Globus pallidus (tissue), 1 donor: ENCODE data around the gene PC.
A peak's percentile ranks its signal among the peaks of the same experiment; 100 is the strongest.
"Not testable (repeated sequence)": the region's sequence is repeated elsewhere in the genome, so short reads cannot be mapped to it uniquely, and the experiment has no call there.

Experiments
- DNase-seq: peaks from one replicate; pipeline ENCODE4 v3.0.0-alpha.2; 2015; ENCODE audit warnings: low spot score

PC gene

DNA sequence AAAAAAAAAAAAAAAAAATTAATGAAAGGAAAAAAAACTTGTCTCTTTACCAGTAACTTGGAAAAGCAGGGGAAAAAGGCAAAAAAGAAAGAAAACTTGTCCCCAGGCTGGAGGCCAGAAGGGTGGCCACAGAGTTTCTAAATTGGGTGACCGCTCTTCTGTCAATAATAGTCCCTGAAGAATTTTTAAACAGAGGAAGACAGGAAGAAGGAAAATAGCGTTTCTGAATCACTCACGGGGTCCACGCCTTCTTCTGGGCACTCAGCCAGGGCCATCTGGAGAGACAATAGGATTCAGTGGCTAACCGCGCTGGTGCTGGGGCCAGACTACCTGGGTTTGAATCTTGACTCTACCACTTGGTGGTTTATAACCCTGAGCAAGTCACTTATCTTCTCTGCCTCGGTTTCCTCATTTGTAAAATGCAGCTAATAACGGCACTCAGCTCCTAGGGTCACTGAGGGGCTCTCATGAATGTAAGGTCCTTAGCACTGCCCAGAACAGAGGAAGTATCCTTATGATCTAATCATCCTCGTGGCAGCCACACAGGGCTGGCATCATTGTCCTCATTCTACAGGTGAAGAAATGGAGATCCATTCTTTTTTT is 23.9 kb upstream of the PC start:
- DNase-seq = peak; percentile 42

DNA sequence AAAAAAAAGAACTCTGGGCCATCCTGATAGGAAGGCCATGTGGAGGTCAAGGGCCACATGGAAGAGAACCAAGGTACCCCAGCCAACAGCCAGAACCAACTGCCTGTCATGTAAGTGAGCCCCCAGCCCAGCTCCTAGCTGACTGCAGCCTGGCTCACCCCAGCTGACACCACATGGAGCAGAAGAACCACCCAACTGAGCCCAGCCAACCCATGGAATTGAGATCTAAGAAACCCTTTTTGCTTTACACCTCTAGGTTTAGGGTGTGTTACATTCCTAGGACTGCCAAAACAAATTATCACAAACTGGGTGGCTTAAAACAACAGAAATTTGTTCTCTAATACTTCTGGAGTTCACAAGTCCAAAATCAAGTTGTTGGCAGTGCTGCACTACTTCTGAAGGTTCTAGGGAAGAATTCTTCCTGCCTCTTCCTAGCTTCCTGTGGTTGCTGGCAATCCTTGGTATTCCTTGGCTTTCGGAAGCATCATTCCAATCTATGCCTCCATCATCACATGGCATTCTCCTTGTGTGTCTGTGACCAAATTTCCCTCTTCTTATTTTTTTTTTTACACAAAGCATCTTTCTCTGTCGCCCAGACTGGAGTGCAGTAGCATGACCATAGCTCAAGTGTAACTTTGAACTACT is 21.3 kb upstream of the PC start:
- DNase-seq = no peak

DNA sequence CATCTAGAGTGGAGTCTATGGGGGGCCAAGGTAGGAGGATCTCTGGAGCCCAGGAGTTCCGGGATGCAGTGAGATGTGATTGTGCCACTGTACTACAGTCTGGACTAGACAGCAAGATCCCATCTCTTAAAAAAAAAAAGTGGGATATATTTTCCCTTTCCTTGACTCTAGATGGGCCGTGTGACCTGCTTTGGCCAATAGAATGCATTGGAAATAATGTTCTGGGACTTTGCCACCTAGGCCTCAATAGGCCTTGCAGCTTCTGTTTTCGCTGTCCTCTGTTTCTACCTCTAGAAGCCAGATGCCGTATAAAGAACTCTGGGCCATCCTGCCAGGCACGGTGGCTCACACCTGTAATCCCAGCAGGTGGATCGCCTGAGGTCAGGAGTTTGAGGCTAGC is 20.5 kb upstream of the PC start:
- DNase-seq = no peak

DNA sequence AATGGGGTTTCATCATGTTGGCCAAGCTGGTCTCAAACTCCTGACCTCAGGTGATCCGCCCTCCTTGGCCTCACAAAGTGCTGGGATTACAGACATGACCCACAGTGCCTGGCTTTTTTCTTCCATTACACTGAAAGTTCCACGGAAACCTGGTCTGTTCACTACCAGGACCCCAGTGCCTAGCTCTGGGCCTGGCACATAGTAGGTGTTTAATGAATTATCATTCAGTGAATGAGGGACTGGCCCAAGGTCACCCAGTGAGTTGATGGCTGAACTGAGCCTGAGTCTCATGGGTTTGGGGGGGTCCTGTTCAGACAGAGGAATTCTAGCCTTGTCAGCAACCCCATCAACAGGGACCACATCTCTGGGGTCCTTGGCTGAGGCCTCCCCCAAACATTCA is 20.0 kb upstream of the PC start:
- DNase-seq = no peak

- no peak for DNase-seq
These were observed 18.7 kb upstream of the PC start for GRCh38 chr11:66976925-66977324.

- no peak for DNase-seq
These were observed 17.9 kb upstream of the PC start for GRCh38 chr11:66976028-66976467.

DNA sequence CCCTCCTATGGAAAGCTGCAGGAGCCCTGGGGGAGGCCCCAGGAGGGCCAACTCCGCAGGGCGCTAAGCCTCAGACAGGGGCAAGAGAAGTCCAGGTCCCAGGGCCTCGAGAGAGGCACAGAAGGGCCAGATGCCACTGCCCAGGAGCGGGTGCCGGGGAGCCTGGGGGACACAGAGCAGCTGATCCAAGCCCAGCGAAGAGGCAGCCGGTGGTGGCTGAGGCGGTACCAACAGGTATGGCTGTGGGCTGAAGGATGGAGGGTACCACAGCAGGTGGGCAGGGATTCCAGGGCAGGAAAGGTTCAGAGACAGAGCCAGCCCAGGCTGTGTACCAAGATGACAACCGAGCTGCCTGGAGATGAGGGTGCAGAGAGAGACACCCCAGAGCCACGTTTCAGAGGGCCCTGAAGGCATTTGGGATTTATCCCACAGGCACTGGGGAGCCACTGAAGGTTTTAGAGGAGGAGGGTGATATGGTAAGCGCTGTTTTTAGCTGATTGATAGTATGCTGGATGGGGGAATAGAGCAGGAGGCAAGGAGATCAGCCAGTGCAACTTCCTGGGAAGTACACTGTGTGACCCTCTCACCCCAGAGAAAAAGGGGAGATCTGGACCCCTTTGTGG is 17.3 kb upstream of the PC start:
- DNase-seq = no peak

DNA sequence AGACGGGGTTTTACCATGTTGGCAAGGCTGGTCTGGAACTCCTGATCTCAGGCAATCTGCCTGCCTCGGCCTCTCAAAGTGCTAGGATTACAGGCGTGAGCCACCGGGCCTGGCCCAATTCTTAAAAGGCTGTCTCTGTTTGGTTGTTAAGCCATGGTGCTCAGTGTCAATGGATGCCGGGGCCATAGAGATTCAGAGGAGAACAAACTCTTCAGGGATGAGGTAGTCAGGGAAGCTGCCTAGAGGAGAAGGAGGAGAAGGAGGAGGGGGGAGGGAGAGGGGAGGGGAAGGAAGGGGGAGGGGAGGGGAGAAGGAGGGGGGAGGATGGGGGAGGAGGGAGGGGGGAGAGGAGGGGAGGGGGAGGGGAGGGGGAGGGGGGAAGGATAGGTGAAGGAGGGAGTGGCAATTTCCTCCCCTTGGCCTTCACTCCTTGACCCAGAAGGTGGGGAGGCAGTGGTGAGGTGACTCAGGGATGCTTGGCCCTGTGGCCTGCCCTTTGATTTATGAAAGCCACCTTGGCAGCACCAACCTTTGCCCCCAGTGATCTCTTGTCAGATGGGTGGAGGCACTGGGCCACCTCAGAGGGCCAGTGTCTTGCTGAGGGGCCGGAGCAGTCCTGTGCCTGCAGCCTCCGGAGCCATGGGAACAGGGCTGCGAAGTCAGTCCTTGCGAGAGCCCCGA is 16.7 kb upstream of the PC start, which contains the start of gene C11orf86:
Gene C11orf86 (plus strand): TSS at position 581 of the 681 bp plus-strand sequence. CDS start 59 bp downstream, at position 640.
- DNase-seq = no peak

DNA sequence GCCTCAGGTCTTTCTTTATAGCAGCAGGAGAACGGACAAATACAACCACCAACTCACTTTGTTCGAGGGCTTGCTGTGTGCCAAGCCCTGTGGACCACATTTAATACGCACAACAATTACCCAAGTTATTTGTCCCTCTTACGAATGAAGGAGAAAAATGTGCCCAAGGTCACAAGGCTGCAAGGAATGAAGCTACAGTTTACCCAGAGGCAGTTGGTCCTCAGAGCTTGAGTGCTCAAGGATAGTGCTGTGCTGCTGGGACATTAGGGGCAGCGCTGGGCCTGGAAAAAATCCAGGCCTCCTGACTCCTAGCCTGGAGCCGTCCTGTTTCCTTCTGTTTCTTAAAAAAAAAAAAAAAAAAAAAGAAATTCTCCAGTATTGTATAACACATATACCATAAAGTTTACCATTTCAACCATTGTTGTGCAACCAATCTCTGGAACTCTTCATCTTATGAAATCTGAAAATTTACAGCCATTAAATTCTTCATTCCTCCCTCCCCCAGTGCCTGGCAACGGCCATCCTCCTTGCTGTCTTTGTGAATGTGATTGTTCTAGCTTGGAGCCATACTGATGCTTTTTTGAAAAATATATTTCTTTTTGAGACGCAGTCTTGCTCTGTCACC is 15.9 kb upstream of the PC start:
- DNase-seq = no peak

DNA sequence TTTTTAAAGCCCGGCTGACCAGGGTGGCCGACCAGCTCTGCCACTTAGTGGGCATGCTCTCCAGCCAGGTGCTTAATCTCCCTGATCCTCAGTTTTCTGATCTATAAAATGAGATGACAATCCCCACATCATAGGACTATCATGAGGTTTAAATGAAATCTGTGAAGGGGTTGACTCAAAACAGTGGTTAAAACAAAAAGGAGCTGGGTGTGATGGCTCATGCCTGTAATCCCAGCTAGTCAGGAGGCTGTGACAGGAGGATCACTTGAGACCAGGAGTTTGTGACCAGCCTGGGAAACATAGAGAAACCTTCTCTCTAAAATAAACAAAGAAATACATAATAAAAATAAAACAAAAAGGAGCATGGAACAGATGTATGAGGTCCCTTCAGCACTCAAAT is 13.3 kb upstream of the PC start:
- DNase-seq = no peak

GRCh38 chr11:66970807-66971442 is 12.7 kb upstream of the PC start:
- DNase-seq = no peak

DNA sequence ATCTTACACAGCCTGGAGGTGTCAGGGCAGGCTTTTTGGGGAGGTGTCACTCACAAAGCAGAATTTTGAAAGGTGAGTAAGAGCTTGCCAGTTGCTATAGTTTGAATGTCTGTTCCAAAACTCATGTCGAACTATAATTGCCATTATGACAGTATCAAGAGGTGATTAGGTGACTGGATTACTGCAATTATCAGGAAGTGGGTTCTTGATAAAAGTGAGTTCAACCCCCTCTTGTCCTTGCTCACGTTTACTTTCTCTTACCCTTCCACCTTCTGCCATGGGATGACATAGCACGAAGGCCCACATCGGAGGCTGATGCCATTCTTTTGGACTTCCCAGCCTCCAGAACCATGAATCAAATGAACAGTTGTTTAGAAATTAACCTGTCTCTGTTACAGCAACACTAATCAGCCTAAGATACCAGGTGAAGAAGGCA is 12.2 kb upstream of the PC start:
- DNase-seq = no peak

DNA sequence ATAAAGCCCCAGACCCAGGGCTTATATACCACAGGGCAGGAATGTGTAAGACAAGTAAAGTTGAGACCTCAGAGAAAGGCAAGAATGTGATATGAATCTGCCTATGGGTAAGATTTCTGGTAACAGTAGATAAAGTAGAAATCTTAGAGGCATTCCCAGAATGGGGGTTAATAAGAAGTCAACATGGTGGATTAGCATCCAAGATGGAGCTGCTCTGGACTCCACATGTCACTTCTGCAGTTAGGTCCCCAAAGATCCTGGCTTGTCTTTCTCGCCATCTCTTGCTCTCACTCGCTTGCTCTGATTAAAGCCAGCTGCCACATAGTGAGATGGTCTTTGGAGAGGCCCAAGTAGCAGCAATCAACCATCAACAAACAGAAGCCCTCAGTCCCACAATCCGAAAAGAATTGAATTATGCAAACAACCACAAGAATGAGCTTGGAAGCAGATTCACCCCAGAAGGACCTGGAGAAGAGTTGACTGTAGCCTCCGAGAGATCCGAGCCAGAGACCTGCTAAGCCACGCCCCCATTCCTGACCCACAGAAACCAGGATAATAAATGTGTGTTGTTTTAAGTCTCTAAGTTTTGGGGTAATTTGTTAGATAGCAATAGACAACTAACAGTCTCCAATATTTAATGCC is 11.5 kb upstream of the PC start:
- no peak for DNase-seq

DNA sequence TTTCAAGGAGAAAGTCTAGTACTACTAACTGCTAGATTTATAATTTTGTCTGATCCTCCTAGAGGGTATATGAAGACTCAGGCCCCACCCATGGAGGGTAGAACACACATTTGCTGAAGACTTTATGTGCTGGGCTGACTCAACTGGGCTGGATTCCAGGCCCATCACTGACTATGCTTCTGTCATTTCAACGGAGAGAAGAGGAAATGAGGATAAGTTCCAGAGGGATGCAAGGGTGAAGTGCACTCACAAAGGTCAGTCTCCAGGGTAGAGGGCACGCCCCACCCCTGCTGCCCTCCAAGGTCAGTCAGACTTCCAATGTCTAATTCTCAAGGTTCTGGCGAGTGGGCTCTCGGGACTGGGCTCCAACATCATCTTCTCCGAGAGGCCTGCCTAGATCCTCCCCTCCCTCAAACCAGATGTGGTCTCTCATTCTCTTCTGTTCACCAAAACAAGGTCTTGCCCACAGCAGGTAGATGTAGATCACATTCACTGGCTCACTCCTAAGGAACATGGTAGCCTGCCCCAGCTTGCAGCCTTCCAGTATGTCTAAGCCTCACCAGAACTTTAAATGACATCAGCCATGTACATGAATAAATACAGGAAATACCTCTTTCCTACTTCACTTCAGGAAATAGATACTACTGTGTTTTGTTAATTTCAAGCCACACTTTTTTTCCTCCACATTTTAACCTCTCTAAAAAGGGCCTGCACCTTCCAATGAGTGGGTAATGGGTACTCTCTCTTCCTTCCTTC is 9.7 kb upstream of the PC start:
- DNase-seq = no peak

DNA sequence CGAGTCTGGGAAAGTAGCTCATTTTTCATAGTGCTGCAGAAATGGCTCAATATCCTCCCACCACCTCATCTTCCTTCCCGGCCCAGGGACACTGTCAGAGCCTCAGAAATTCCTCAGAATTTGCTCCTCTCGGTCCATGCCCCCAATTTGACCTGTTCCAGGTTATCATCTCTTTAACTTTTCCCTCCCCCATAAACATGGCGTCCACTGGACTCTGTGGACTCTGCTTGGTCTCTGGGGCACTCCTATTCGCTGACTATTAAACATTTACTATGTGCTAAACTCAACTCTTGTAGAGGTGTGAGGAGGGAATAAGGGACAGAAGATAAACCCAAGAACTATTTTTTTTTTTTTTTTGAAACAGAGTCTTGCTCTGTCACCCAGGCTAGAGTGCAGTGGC is 8.2 kb upstream of the PC start:
- DNase-seq = no peak

- DNase-seq = no peak
These were observed 6.3 kb upstream of the PC start for GRCh38 chr11:66964495-66964894.

- no peak for DNase-seq
These were observed 4.6 kb upstream of the PC start for GRCh38 chr11:66962801-66963200.

DNA sequence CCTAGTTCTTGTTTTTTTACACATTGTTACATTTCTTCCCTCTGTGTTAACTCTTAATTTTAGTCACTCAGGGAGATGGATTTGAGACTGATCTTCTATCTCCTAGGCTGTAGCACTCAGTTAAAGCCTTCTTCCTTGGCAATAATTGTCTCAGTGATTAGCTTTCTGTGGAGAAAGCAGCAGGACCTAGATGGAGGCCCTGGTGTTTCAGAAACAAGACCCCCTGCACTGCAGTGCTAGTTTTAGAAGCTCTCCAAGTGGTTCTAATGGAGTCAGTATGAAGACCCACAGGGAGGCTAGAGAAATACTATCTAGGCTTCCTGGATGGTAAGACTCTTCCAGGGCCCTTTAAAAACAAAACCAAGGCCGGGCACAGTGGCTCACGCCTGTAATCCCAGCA is 4.1 kb upstream of the PC start:
- no peak for DNase-seq

GRCh38 chr11:66961691-66962213 is 3.6 kb upstream of the PC start:
- not testable (repeated sequence) for DNase-seq

DNA sequence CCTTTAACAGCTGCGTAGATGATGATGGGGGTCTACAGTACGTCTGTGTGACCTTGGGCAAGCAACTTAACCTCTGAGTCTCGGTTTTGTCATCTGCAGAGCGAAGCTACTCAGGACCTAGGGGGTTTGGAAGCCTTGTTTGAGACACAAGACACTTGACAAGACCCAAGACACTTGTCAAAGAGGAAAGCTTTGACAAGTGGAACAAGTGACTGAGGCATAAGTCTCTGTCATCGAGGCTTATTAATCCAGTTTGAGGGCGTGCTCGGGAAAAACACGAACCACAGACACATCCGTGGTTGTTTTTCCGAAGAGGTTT is 732 bp upstream of the PC start:
- no peak for DNase-seq

- no peak for DNase-seq
These were observed 282 bp downstream of the PC start for GRCh38 chr11:66957971-66958231.
